Keratinocyte (primary cell): ENCODE measurements around the gene POLR2C.

Experiments
- EZH2 ChIP-seq: IDR thresholded peaks from one replicate; pipeline ENCODE4 v1.6.1; 2012; ENCODE audit warnings: inconsistent platforms, mild to moderate bottlenecking, low read length, moderate library complexity
- TF ChIP-seq, protein P1 (sequence below), 3 experiments: IDR thresholded peaks in 1 of 3; conservative IDR thresholded peaks in 1 of 3; optimal IDR thresholded peaks in 1 of 3; 2 replicates in 2 of 3; 3 replicates in 1 of 3; pipeline versions ENCODE3 to v1.5.1; 2011; ENCODE audit warnings: low read length in 3 of 3, mild to moderate bottlenecking in 3 of 3, moderate library complexity in 2 of 3, control low read depth in 1 of 3, inconsistent platforms in 1 of 3; ENCODE audit not compliant: insufficient read depth in 2 of 3; ENCODE audit errors: extremely low read depth in 1 of 3

DNA sequence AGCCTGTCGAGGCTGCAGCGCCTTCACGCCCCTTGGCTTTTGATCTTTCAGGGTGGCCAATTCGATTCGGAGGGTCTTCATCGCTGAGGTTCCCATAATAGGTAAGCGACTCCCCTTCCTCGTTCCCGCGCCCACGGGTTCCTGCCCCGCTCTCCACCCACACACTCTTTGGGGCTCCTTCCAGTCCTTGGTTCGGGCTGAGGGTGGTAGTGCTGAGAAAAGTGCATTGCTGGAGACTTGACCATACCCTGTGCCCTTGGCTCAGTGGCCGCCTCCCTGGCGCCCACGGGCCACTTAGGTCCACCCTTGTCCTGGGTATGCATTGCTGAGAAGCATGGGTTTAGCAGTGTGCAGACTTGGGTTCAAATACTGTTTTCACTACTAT, 491 bp downstream of the POLR2C start:
- TF ChIP-seq, protein P1, sequence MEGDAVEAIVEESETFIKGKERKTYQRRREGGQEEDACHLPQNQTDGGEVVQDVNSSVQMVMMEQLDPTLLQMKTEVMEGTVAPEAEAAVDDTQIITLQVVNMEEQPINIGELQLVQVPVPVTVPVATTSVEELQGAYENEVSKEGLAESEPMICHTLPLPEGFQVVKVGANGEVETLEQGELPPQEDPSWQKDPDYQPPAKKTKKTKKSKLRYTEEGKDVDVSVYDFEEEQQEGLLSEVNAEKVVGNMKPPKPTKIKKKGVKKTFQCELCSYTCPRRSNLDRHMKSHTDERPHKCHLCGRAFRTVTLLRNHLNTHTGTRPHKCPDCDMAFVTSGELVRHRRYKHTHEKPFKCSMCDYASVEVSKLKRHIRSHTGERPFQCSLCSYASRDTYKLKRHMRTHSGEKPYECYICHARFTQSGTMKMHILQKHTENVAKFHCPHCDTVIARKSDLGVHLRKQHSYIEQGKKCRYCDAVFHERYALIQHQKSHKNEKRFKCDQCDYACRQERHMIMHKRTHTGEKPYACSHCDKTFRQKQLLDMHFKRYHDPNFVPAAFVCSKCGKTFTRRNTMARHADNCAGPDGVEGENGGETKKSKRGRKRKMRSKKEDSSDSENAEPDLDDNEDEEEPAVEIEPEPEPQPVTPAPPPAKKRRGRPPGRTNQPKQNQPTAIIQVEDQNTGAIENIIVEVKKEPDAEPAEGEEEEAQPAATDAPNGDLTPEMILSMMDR (optimal IDR thresholded peaks at IDR 0.05 in 1 of 3, IDR thresholded peaks at IDR 0.05 in 1 of 3, conservative IDR thresholded peaks at IDR 0.05 in 1 of 3; ENCODE audit: extremely low read depth in 1 of 3, insufficient read depth in 2 of 3, low read length in 3 of 3): no peak
- no peak for TF ChIP-seq EZH2
